Epithelial cell of alveolus of lung (primary cell): ENCODE data around the gene KANK4. TPM values are rescaled to one million over a fixed set of nuclear protein-coding genes. Genes with fewer than 3 reads are reported as not detected.

ENCODE experiments used
- total RNA-seq: library from RNA; depleted of rRNA; stranded (reverse); fragments of >200 nt; gene quantifications from 2 replicates; pipeline ENCODE4 v1.2.1, GENCODE V29; 2015

Gene KANK4
- 0.16 and 0.91 TPM in 2 replicates for total RNA-seq

DNA sequence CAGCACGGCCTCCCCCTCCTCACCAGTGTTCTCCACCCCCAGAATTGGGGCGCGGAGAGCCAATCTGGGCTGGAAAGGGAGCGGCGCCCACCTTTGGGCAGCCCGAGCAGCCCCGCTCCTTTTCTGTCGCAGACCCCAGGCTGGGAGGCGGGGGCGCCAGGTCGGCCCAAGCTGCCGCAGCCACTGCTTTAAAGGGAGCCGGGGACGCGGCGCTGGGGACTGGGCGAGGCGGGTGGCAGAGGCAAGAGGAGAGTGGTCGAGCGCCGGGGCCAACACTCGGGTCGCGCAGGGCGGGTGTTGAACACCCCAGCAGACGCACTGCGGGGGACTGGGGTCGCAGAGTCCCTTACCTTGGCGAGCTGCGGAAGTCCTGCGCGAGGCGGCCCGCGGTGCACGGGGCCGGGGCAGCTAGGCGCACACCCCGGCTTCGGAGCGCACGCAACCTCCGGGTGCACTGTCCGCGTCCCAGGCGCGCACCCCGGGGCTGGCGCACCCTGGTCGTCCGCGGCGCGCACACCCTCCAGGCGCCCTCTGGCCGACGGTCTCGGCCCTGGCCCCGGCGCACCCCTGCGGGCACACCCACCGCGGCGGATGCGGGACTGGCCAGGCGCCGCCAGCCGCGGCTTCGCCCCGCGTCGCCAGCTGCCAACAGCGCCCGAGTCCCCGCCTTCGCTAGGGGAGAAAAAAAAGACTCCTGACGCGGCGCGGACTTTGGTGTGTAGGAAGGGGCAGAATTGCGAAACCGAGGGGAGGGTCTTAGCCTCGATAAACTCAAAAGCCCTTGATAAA, at the start of gene KANK4:
Gene KANK4 (minus strand): TSS at position 679 of the 789 bp plus-strand sequence. CDS start 37,870 bp downstream, outside the sequence.

DNA sequence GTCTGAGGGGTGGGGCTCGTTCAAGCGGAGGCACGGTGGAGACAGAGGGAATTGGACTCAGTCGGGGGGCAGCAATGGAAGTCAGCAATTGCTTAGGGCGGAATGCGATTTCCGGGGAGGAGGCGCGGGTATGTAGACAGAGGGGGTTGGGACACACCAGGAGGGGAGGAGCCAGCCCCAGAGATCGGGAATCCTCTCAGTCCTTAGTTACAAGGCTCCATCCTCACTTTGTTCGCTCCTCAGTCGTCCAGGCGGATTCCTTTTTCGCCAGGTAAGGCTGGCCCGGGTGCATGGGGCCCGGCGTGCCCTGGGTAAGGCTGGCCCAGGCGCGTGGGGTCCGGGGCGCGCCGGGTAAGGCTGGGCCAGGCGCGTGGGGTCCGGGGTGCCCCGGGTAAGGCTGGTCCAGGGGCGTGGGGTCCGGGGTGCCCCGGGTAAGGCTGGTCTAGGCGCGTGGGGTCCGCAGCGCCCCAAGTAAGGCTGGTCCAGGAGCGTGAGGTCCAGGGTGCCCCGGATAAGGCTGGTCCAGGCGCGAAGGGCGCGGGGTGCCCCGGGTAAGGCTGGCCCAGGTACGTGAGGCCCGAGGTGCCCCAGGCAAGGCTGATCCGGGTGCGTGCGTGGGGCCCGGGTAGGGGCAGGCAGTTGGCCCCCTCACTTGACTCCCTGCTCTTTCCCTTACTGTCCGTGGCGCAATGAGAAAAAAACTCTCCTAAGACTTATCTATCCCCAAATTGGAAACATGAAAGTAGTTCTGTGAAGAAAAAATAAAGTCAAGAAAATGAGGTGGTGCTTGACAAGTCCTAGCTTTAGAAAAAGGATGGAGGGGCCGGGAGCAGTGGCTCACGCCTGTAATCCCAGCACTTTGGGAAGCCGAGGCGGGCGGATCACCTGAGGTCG, 124.3 kb downstream of the KANK4 start, which contains the start of gene L1TD1:
Gene L1TD1 (plus strand): TSS at position 199 of the 894 bp plus-strand sequence. CDS start 11,780 bp downstream, outside the sequence.

Other genes starting within 250 kb of the KANK4 start
- gene L1TD1, start 124.6 kb downstream of the KANK4 start, total RNA-seq: 0.78 TPM in 1 of 2 replicates, not detected in the other
- 20.4 and 27.4 TPM in 2 replicates for gene USP1, start 117.6 kb upstream of the KANK4 start, total RNA-seq